B cell (primary cell): ENCODE results near the gene SLC7A6OS. TPM values are rescaled to one million over a fixed set of nuclear protein-coding genes. Genes with fewer than 3 reads are reported as not detected.

Experiments
- ATAC-seq: fragments of 200-7000 bp; cut with Tn5 transposase; one replicate; pipeline ENCODE4 v1.10.0; 2021; ENCODE audit warnings: low read depth, mild to moderate bottlenecking, moderate number of reproducible peaks, moderate library complexity
- CTCF ChIA-PET: fragments of 350-600 bp; sonication (Branson Sonifier 250); formaldehyde crosslinking; loops from one replicate; lab custom pipeline; 2021; ENCODE audit warnings: antibody characterized with exemption, inconsistent platforms; lab: Charles Lee
- POLR2A ChIA-PET: fragments of 350-600 bp; sonication (Branson Sonifier 250); formaldehyde crosslinking; loops from one replicate; lab custom pipeline; 2021; ENCODE audit warnings: antibody characterized with exemption; lab: Charles Lee
- DNase-seq: peaks from one replicate; pipeline ENCODE4 v3.0.0; 2013
- H2AFZ ChIP-seq: 2 replicates; pipeline ENCODE4 v1.6.1; 2012; ENCODE audit warnings: mild to moderate bottlenecking, low read depth, low read length; ENCODE audit not compliant: insufficient read depth, poor library complexity, severe bottlenecking
- H3K27ac ChIP-seq, 2 donors: 1 replicate in 1 of 2; 2 replicates in 1 of 2; pipeline ENCODE4 v1.5.1; 2012 to 2013; ENCODE audit warnings: low read length in 2 of 2, mild to moderate bottlenecking in 2 of 2, moderate library complexity in 1 of 2
- H3K27me3 ChIP-seq, 4 experiments: fragments of 200-600 bp in 1 of 4; sonication (generic) in 1 of 4; replicated peaks in 1 of 4; 1 replicate in 2 of 4; 2 replicates in 2 of 4; pipeline versions ENCODE4 v1.6.1 to v1.7.0; 2013 to 2016; ENCODE audit warnings: low read length in 3 of 4, mild to moderate bottlenecking in 2 of 4, mixed read lengths in 1 of 4, moderate library complexity in 1 of 4; ENCODE audit not compliant: insufficient read depth in 4 of 4, control insufficient read depth in 3 of 4; ENCODE audit errors: control extremely low read depth in 1 of 4
- H3K36me3 ChIP-seq, 2 experiments: replicated peaks in 1 of 2; 1 replicate in 1 of 2; 2 replicates in 1 of 2; pipeline versions ENCODE4 v1.6.1 to v1.7.1; 2013; ENCODE audit warnings: low read length in 1 of 2; ENCODE audit not compliant: insufficient read depth in 2 of 2, control insufficient read depth in 1 of 2; ENCODE audit errors: control extremely low read depth in 1 of 2, extremely low read depth in 1 of 2
- H3K4me1 ChIP-seq, 2 donors: fragments of 200-600 bp in 1 of 2; sonication (generic) in 1 of 2; 1 replicate in 1 of 2; 2 replicates in 1 of 2; pipeline versions ENCODE4 v1.5.1 to v1.6.1; 2013 to 2017; ENCODE audit warnings: low read length in 2 of 2; ENCODE audit not compliant: control insufficient read depth in 2 of 2, insufficient read depth in 2 of 2
- H3K4me2 ChIP-seq: replicated peaks from 2 replicates; pipeline ENCODE3; 2012; ENCODE audit warnings: mild to moderate bottlenecking, low read depth, low read length; ENCODE audit not compliant: poor library complexity, severe bottlenecking
- H3K4me3 ChIP-seq, 5 experiments: fragments of 200-600 bp in 1 of 5; sonication (generic) in 1 of 5; 1 replicate in 3 of 5; 2 replicates in 2 of 5; pipeline versions ENCODE4 v1.5.1 to v1.7.0; 2011 to 2016; ENCODE audit warnings: low read length in 4 of 5, mild to moderate bottlenecking in 4 of 5, low read depth in 2 of 5, control low read depth in 1 of 5, moderate library complexity in 1 of 5; ENCODE audit not compliant: insufficient read depth in 1 of 5; ENCODE audit errors: control extremely low read depth in 1 of 5, extremely low read depth in 1 of 5
- H3K79me2 ChIP-seq: fragments of 200-600 bp; sonication (generic); one replicate; pipeline ENCODE4 v1.6.0; 2016; ENCODE audit warnings: low read length; ENCODE audit not compliant: control insufficient read depth, insufficient read depth
- H3K9ac ChIP-seq: fragments of 200-600 bp; sonication (generic); 2 replicates; pipeline ENCODE4 v1.6.1; 2017; ENCODE audit warnings: mild to moderate bottlenecking, low read length, moderate library complexity
- H3K9me3 ChIP-seq, 3 donors: one replicate each; pipeline versions ENCODE4 v1.6.1 to v1.7.1; 2013; ENCODE audit warnings: low read length in 2 of 3; ENCODE audit not compliant: control insufficient read depth in 2 of 3, insufficient read depth in 1 of 3; ENCODE audit errors: control extremely low read depth in 1 of 3
- H4K20me1 ChIP-seq: 2 replicates; pipeline ENCODE4 v1.6.0; 2012; ENCODE audit warnings: mild to moderate bottlenecking, low read length; ENCODE audit not compliant: insufficient read depth, control insufficient read depth, poor library complexity, severe bottlenecking
- H3K27ac Mint-ChIP-seq: one replicate; pipeline ENCODE4 v1.8.0; 2021; ENCODE audit warnings: mixed read lengths
- H3K27me3 Mint-ChIP-seq: one replicate; pipeline ENCODE4 v1.8.0; 2021; ENCODE audit warnings: mixed read lengths
- H3K4me1 Mint-ChIP-seq: one replicate; pipeline ENCODE4 v1.8.0; 2021; ENCODE audit warnings: mixed read lengths
- H3K4me3 Mint-ChIP-seq: one replicate; pipeline ENCODE4 v1.8.0; 2021; ENCODE audit warnings: mixed read lengths
- H3K9me3 Mint-ChIP-seq: one replicate; pipeline ENCODE4 v1.8.0; 2022; ENCODE audit warnings: mixed read lengths; ENCODE audit not compliant: insufficient read depth
- EZH2 ChIP-seq: IDR thresholded peaks from 2 replicates; pipeline ENCODE4 v1.6.1; 2012; ENCODE audit warnings: borderline replicate concordance, low read depth, mild to moderate bottlenecking, moderate library complexity, low read length; ENCODE audit not compliant: insufficient read depth, poor library complexity, severe bottlenecking
- WGBS: methylation state at CpG from one replicate; pipeline ENCODE4 v1.1.5; 2013; ENCODE audit warnings: missing lambda C conversion rate; ENCODE audit not compliant: insufficient coverage; 5-methylcytosine and 5-hydroxymethylcytosine counted together
- intact Hi-C: fragments of 100-400 bp; cut with micrococcal nuclease; formaldehyde crosslinking; loops from one replicate; pipeline ENCODE4 v1.10.0; 2022
- polyA plus RNA-seq: library from polyadenylated mRNA; depleted of rRNA; stranded (reverse); fragments of >200 nt; gene quantifications from 2 replicates; pipeline ENCODE4 v1.2.3, GENCODE V29; 2012
- small RNA-seq: library from RNA; depleted of rRNA; stranded (forward); fragments of <200 nt; gene quantifications from one replicate; pipeline ENCODE3, GENCODE V24; 2012; ENCODE audit warnings: low replicate concordance, low read depth; ENCODE audit not compliant: insufficient read length
- total RNA-seq, 2 donors: library from RNA; stranded (reverse); fragments of 120-200 nt in 1 of 2; gene quantifications; 1 replicate in 1 of 2; 2 replicates in 1 of 2; pipeline versions ENCODE4 v1.2.3 to v1.2.4, GENCODE V29; 2013 to 2022
- TF ChIP-seq, protein P1 (sequence below): fragments of 200-600 bp; IDR thresholded peaks from one replicate; pipeline ENCODE4 v1.8.0; 2022; ENCODE audit warnings: antibody characterized with exemption, mild to moderate bottlenecking

The SLC7A6OS gene
- total and polyA plus RNA-seq, 2 donors (not counting 1 experiment from before 2014, with no cell fraction given) = 9.9 to 54.1 TPM

DNA sequence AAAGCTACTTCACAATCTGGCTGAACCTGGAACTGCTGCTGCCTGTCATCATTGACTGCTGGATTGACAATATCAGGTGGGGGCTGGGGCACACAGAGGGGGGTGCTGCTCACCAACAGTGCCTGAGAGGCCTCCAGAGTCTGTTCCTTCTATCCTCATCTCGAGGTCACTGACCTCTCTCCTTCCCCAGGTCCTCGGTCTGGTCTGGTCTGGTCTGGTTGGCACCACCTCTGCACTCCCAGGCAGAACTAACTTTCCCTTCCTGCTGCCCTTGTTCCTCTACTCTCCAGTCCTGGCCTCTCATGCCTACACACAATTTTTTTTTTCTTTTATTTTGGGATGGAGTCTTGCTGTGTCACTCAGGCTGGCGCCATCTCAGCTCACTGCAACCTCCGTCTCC, 61.4 kb downstream of the SLC7A6OS start:
- 96% methylated on average over 3 of the region's 4 CpGs for WGBS
- H3K27me3 ChIP-seq = no peaks in the 10 kb centered on the region
- ChIA-PET POLR2A (no interaction called here), CTCF (interaction anchor here (0.6 to 5.7 kb wide), 4 partner anchors 11 to 309 kb away, joined by 4 to 65 read pairs (median 5); partner anchors contain the start of gene SLC7A6)
- peaks cover 0 to 7% of the 10 kb centered on the region in 2 experiments for H3K36me3 ChIP-seq
- ATAC-seq (no peak), DNase-seq (no peak)
- no peak overlapping the region for H3K4me2 ChIP-seq
- Mint-ChIP-seq H3K27ac (no peak overlapping the region), H3K4me3 (no peak overlapping the region), H3K27me3 (no peaks in the 10 kb centered on the region), H3K4me1 (peaks cover 43% of the 10 kb centered on the region), H3K9me3 (no peaks in the 10 kb centered on the region)
- H3K4me3 ChIP-seq = no peak overlapping the region
- H4K20me1 ChIP-seq = peaks cover 9% of the 10 kb centered on the region
- H2AFZ ChIP-seq = no peak overlapping the region
- TF ChIP-seq EZH2 = no peak
- TF ChIP-seq, protein P1, sequence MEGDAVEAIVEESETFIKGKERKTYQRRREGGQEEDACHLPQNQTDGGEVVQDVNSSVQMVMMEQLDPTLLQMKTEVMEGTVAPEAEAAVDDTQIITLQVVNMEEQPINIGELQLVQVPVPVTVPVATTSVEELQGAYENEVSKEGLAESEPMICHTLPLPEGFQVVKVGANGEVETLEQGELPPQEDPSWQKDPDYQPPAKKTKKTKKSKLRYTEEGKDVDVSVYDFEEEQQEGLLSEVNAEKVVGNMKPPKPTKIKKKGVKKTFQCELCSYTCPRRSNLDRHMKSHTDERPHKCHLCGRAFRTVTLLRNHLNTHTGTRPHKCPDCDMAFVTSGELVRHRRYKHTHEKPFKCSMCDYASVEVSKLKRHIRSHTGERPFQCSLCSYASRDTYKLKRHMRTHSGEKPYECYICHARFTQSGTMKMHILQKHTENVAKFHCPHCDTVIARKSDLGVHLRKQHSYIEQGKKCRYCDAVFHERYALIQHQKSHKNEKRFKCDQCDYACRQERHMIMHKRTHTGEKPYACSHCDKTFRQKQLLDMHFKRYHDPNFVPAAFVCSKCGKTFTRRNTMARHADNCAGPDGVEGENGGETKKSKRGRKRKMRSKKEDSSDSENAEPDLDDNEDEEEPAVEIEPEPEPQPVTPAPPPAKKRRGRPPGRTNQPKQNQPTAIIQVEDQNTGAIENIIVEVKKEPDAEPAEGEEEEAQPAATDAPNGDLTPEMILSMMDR = no peak
- no peaks in the 10 kb centered on the region for H3K9me3 ChIP-seq
- H3K27ac ChIP-seq = no peak overlapping the region
- peaks cover 39 to 44% of the 10 kb centered on the region in 2 donors for H3K4me1 ChIP-seq
- H3K9ac ChIP-seq = no peak overlapping the region
- H3K79me2 ChIP-seq = peaks cover 34% of the 10 kb centered on the region
- intact Hi-C loops = loop anchor here (5.0 kb wide), 1 partner anchor 38 kb away; no protein-coding TSS in a partner anchor

Small RNA genes within 50 kb of the gene (small RNA-seq; reads per million reads assigned to genes)
- gene RNU4-30P = not detected
- gene RNU6-1262P = not detected

Other genes with a start within 250 kb of the SLC7A6OS start
- gene NFATC3, start 225.6 kb downstream of the SLC7A6OS start, total RNA-seq = 115 TPM in 2 replicates
- 33.4 and 42.7 TPM in 2 replicates for gene NFATC3, start 225.6 kb downstream of the SLC7A6OS start, polyA plus RNA-seq
- 0.27 TPM in 1 of 2 replicates, not detected in the other for gene ESRP2, start 74.8 kb downstream of the SLC7A6OS start, total RNA-seq
- gene ESRP2, start 74.8 kb downstream of the SLC7A6OS start, polyA plus RNA-seq = 0.09 and 0.12 TPM in 2 replicates
- 10.8 and 12.5 TPM in 2 replicates for gene PLA2G15, start 65.6 kb downstream of the SLC7A6OS start, total RNA-seq
- 6.1 and 9.6 TPM in 2 replicates for gene PLA2G15, start 65.6 kb downstream of the SLC7A6OS start, polyA plus RNA-seq
- gene SLC7A6, start 46.4 kb downstream of the SLC7A6OS start, total RNA-seq = 70.5 and 73.8 TPM in 2 replicates
- gene SLC7A6, start 46.4 kb downstream of the SLC7A6OS start, polyA plus RNA-seq = 85.1 and 91.6 TPM in 2 replicates
- 76.9 and 79.0 TPM in 2 replicates for gene PRMT7, start 73 bp upstream of the SLC7A6OS start, total RNA-seq
- gene PRMT7, start 73 bp upstream of the SLC7A6OS start, polyA plus RNA-seq = 80.4 and 88.9 TPM in 2 replicates
- 1.2 and 1.3 TPM in 2 replicates for gene SMPD3, start 137.6 kb upstream of the SLC7A6OS start, total RNA-seq
- 1.8 and 2.8 TPM in 2 replicates for gene SMPD3, start 137.6 kb upstream of the SLC7A6OS start, polyA plus RNA-seq
- 30.7 and 36.0 TPM in 2 replicates for gene ZFP90, start 228.3 kb upstream of the SLC7A6OS start, total RNA-seq
- 11.9 and 16.5 TPM in 2 replicates for gene ZFP90, start 228.3 kb upstream of the SLC7A6OS start, polyA plus RNA-seq